Measurements from ENCODE around the gene IP6K3.

DNA sequence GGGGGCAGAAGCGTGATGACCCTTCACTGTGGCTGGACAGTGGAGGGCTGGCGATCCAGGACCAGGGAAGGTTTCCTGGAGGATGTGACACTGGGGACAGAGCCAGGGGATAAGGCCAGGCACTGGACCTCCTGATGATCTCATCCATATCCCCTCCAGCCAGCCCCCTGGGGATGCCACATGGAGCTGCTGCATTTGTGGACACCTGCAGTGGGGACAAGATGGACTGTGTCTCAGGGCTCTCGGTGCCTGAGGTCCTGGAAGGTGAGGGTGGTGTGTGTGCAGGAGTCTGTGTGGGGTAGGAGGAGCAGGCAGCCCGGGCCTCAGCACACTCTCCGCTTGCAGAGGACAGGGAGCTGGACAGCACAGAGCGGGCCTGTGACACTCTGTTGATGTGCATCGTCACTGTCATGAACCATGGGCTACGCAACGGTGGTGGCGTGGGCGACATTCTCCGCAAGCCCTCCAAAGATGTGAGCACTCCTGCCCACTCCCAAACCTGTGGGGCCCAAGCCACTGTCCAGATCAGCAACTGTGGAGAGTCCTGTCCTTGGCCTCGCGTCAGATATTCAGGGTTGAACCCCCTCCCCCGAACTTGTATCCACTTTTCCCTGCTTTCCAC lies 55.1 kb downstream of the IP6K3 start:
- TF ChIP-seq ZNF274 (IDR thresholded peaks at IDR 0.05; ENCODE audit: low read depth, low read length) (no peak), YY1 (IDR thresholded peaks at IDR 0.05; ENCODE audit: insufficient read depth, insufficient read length) (no peak)
